IPS-20b (cell line): ENCODE data around the gene ANP32E.

Source experiments
- H3K27ac ChIP-seq: one replicate; pipeline ENCODE4 v1.5.1; 2013; ENCODE audit warnings: low read length
- H3K27me3 ChIP-seq: 2 replicates; pipeline ENCODE4 v1.6.1; 2013; ENCODE audit warnings: mild to moderate bottlenecking, low read length, inconsistent platforms; ENCODE audit not compliant: insufficient read depth
- H3K36me3 ChIP-seq: 2 replicates; pipeline ENCODE4 v1.6.1; 2013; ENCODE audit warnings: low read depth, mild to moderate bottlenecking, inconsistent platforms, low read length, moderate library complexity; ENCODE audit not compliant: insufficient read depth
- H3K4me1 ChIP-seq: 2 replicates; pipeline ENCODE4 v1.6.1; 2013; ENCODE audit warnings: mild to moderate bottlenecking, control low read depth, inconsistent platforms, low read length, moderate library complexity; ENCODE audit not compliant: insufficient read depth
- H3K4me3 ChIP-seq: 2 replicates; pipeline ENCODE4 v1.5.1; 2013; ENCODE audit warnings: mild to moderate bottlenecking, low read length, inconsistent platforms
- H3K9ac ChIP-seq: 2 replicates; pipeline ENCODE4 v1.6.1; 2013; ENCODE audit warnings: low read depth, mild to moderate bottlenecking, inconsistent platforms, low read length, moderate library complexity
- H3K9me3 ChIP-seq: 2 replicates; pipeline ENCODE4 v1.6.1; 2013; ENCODE audit warnings: mild to moderate bottlenecking, low read depth, low read length, inconsistent platforms; ENCODE audit not compliant: insufficient read depth

Gene ANP32E

DNA sequence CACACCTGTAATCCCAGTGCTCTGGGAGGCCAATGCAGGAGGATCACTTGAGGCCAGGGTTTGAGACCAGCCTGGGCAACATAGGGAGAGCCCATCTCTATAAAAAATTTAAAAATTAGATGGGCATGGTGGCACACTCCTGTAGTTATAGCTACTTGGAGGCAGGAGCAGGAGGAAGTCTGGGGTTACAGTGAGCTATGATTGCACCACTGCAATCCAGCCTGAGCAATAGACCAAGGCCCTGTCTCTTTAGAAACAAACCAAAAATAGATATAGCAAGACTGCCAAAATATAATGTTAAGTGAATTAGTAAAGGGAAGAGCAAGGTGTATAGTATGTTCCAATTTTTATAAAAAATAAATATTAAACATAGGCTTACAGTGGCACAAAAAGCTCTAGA, 57.4 kb downstream of the ANP32E start:
- H3K9ac ChIP-seq = no peak overlapping the region
- H3K27me3 ChIP-seq = no peaks in the 10 kb centered on the region
- H3K36me3 ChIP-seq = no peaks in the 10 kb centered on the region
- no peak overlapping the region for H3K4me3 ChIP-seq
- no peak overlapping the region for H3K27ac ChIP-seq
- H3K9me3 ChIP-seq = no peaks in the 10 kb centered on the region
- no peaks in the 10 kb centered on the region for H3K4me1 ChIP-seq

GRCh38 chr1:150176593-150176992, 59.3 kb downstream of the ANP32E start:
- Histone ChIP-seq H3K27me3 (no peaks in the 10 kb centered on the region), H3K27ac (no peak overlapping the region), H3K9ac (no peak overlapping the region), H3K36me3 (no peaks in the 10 kb centered on the region), H3K9me3 (no peaks in the 10 kb centered on the region), H3K4me1 (no peaks in the 10 kb centered on the region), H3K4me3 (no peak overlapping the region)

GRCh38 chr1:150173141-150173585, 62.7 kb downstream of the ANP32E start:
- H3K9me3 ChIP-seq = no peaks in the 10 kb centered on the region
- no peak overlapping the region for H3K27ac ChIP-seq
- no peaks in the 10 kb centered on the region for H3K4me1 ChIP-seq
- H3K9ac ChIP-seq = no peak overlapping the region
- H3K4me3 ChIP-seq = no peak overlapping the region
- no peaks in the 10 kb centered on the region for H3K27me3 ChIP-seq
- no peaks in the 10 kb centered on the region for H3K36me3 ChIP-seq

- Histone ChIP-seq H3K27ac (no peak overlapping the region), H3K4me3 (no peak overlapping the region), H3K4me1 (no peaks in the 10 kb centered on the region), H3K9ac (no peak overlapping the region), H3K27me3 (no peaks in the 10 kb centered on the region), H3K9me3 (no peaks in the 10 kb centered on the region), H3K36me3 (no peaks in the 10 kb centered on the region)
Measured at GRCh38 chr1:150171801-150172200, 64.1 kb downstream of the ANP32E start.

DNA sequence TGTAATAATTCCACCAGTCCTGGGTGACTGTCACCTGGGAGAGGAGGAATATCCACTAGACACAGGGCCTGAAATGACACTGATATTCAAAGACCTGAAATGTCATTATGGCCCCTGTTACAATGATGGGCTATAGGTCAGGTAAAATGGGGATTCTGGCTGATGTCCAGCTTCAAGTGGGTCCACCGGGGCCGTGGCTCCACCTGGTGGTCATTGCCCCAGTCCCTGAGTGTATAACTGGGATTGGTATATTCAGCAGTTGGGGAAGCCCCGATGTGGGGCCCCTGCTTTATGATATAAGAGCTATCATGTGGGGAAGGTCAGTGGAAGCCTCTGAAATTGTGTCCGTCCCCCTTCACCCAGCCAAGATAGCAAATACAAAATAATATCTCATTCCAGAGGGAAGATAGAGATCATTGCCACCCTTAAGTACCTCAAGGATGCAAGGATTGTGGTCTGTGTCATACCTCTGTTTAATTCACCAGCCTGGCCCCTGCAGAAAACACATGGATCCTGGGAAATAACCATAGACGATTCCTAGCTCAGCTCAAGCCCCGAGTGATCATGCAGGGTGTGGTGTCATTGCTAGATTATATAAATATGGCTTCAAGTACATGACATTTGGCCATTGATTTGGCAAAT, 66.8 kb downstream of the ANP32E start:
- no peak overlapping the region for H3K4me3 ChIP-seq
- H3K9me3 ChIP-seq = no peaks in the 10 kb centered on the region
- no peaks in the 10 kb centered on the region for H3K27me3 ChIP-seq
- H3K36me3 ChIP-seq = no peaks in the 10 kb centered on the region
- H3K4me1 ChIP-seq = no peaks in the 10 kb centered on the region
- H3K9ac ChIP-seq = no peak overlapping the region
- no peak overlapping the region for H3K27ac ChIP-seq
